ENCODE results near the gene TMC1.

TMC1 gene

GRCh38 chr9:72674961-72675360 lies 153.6 kb downstream of the TMC1 start:
- Histone ChIP-seq H3K9me2 (ENCODE audit: low read depth, low read length) (no peaks in the 10 kb centered on the region), H3F3A (ENCODE audit: insufficient read depth, low read length) (no peaks in the 10 kb centered on the region), H3K27ac (ENCODE audit: low read depth, low read length, poor library complexity, severe bottlenecking) (no peak overlapping the region)

GRCh38 chr9:72675586-72675985 lies 154.2 kb downstream of the TMC1 start:
- H3K4me3 ChIP-seq (ENCODE audit: low read depth, low read length, poor library complexity, severe bottlenecking): no peak overlapping the region
- H3F3A ChIP-seq (ENCODE audit: insufficient read depth, low read length): no peaks in the 10 kb centered on the region
- H4K20me1 ChIP-seq (ENCODE audit: insufficient read depth, low read length): no peaks in the 10 kb centered on the region
- H3K27ac ChIP-seq (ENCODE audit: low read depth, low read length, poor library complexity, severe bottlenecking): no peak overlapping the region
- H3K36me3 ChIP-seq (ENCODE audit: insufficient read depth, low read length): no peaks in the 10 kb centered on the region
- TF ChIP-seq EZH2 (IDR thresholded peaks at IDR 0.05; ENCODE audit: borderline replicate concordance, low read length) (no peak), CTCF (IDR thresholded peaks at IDR 0.05; ENCODE audit: low read length) (no peak)
- no peaks in the 10 kb centered on the region for H3K9me2 ChIP-seq (ENCODE audit: low read depth, low read length)
- no peak overlapping the region for H2AFZ ChIP-seq (ENCODE audit: low read length)
- no peaks in the 10 kb centered on the region for H3K79me2 ChIP-seq (ENCODE audit: insufficient read depth, low read length)
- H3K4me1 ChIP-seq (ENCODE audit: insufficient read depth, low read length, severe bottlenecking): no peaks in the 10 kb centered on the region
- H3K9me3 ChIP-seq (ENCODE audit: low read length): no peaks in the 10 kb centered on the region
- no peak overlapping the region for H3K9ac ChIP-seq (ENCODE audit: low read length)
- no peaks in the 10 kb centered on the region for H3K27me3 ChIP-seq (ENCODE audit: insufficient read depth, low read length)
- no peak overlapping the region for H3K4me2 ChIP-seq (ENCODE audit: low read length)

More at GRCh38 chr9:72674961-72675360, 153.6 kb downstream of the TMC1 start:
- H3K9ac ChIP-seq (ENCODE audit: low read length): no peak overlapping the region
- H3K27me3 ChIP-seq (ENCODE audit: insufficient read depth, low read length): no peaks in the 10 kb centered on the region
- no peaks in the 10 kb centered on the region for H3K9me3 ChIP-seq (ENCODE audit: low read length)
- TF ChIP-seq CTCF (IDR thresholded peaks at IDR 0.05; ENCODE audit: low read length) (no peak), EZH2 (IDR thresholded peaks at IDR 0.05; ENCODE audit: borderline replicate concordance, low read length) (no peak)
- H3K4me1 ChIP-seq (ENCODE audit: insufficient read depth, low read length, severe bottlenecking): no peaks in the 10 kb centered on the region
- H3K4me2 ChIP-seq (ENCODE audit: low read length): no peak overlapping the region
- no peaks in the 10 kb centered on the region for H3K79me2 ChIP-seq (ENCODE audit: insufficient read depth, low read length)
- H3K4me3 ChIP-seq (ENCODE audit: low read depth, low read length, poor library complexity, severe bottlenecking): no peak overlapping the region
- no peak overlapping the region for H2AFZ ChIP-seq (ENCODE audit: low read length)
- H4K20me1 ChIP-seq (ENCODE audit: insufficient read depth, low read length): no peaks in the 10 kb centered on the region
- no peaks in the 10 kb centered on the region for H3K36me3 ChIP-seq (ENCODE audit: insufficient read depth, low read length)

DNA sequence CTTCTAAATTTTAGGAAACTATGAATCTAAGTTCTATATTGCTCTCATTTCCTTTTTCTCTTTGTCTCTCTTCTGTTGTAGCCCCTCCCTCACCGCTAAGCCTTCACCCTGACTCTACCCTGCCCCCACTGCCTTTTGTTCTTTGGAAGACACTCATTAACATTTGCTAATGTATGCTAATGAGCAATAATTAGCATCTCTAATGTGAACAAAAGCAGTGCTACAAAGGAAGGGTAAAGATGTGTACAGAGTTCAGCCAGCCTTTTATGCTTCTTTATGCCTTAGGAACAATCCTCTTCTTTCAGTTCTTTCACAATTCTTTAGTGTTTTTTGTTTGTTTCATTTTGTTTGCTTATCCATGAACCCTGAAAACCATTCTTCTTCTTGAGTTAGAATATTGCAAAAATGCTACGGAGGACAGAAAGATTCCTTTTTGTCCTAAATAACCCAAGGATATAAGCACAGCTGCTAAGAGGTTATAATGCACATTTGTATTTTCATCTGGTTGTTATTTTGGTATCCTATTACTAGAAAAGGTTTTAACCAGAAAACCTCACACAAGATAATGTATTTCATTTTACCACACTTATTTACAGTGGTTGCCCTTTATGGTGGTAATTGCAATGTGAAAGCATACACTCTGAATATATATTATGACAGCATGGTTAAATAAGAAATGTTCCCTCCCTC lies 159.3 kb downstream of the TMC1 start:
- no peaks in the 10 kb centered on the region for H3K36me3 ChIP-seq (ENCODE audit: insufficient read depth, low read length)
- TF ChIP-seq CTCF (IDR thresholded peaks at IDR 0.05; ENCODE audit: low read length): no peak
- no peak for TF ChIP-seq EZH2 (IDR thresholded peaks at IDR 0.05; ENCODE audit: borderline replicate concordance, low read length)

More for the DNA sequence above, 159.3 kb downstream of the TMC1 start:
- Histone ChIP-seq H3K4me2 (ENCODE audit: low read length) (no peak overlapping the region), H3K27ac (ENCODE audit: low read depth, low read length, poor library complexity, severe bottlenecking) (no peak overlapping the region), H3K27me3 (ENCODE audit: insufficient read depth, low read length) (no peaks in the 10 kb centered on the region), H4K20me1 (ENCODE audit: insufficient read depth, low read length) (no peaks in the 10 kb centered on the region), H3F3A (ENCODE audit: insufficient read depth, low read length) (no peaks in the 10 kb centered on the region), H3K4me3 (ENCODE audit: low read depth, low read length, poor library complexity, severe bottlenecking) (no peak overlapping the region), H3K79me2 (ENCODE audit: insufficient read depth, low read length) (no peaks in the 10 kb centered on the region), H3K9ac (ENCODE audit: low read length) (no peak overlapping the region), H2AFZ (ENCODE audit: low read length) (no peak overlapping the region), H3K9me3 (ENCODE audit: low read length) (no peaks in the 10 kb centered on the region), H3K9me2 (ENCODE audit: low read depth, low read length) (no peaks in the 10 kb centered on the region), H3K4me1 (ENCODE audit: insufficient read depth, low read length, severe bottlenecking) (no peaks in the 10 kb centered on the region)

All from OCI-LY1 (cell line).